ENCODE results near the gene WDR75.
A peak's percentile ranks its signal among the peaks of the same experiment; 100 is the strongest.
"Not testable (repeated sequence)": the region's sequence is repeated elsewhere in the genome, so short reads cannot be mapped to it uniquely, and the experiment has no call there.

Gene WDR75

DNA sequence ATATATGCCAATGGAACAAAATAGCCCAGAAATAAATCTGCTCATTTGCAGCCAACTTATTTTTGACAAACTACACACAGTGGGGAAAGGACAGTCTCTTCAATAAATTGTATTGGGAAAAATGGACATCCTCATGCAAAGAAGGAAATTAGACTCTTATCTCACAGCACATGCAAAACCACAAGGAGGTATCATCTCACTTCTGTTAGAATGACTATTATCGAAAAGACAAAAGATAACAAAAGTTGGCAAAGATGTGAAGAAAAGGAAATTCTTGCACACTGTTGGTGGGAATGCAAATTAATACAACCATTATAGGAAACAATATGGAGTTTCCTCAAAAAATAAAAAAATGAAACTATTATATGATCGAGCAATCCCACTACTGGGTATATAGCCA, 16.3 kb upstream of the WDR75 start:
- no peak for DNase-seq (ENCODE audit: low spot score in 2 of 2)
- Mint-ChIP-seq H3K4me3 (no peak overlapping the region), H3K27me3 (peaks cover 5% of the 10 kb centered on the region), H3K27ac (no peak overlapping the region), H3K4me1 (no peaks in the 10 kb centered on the region), H3K36me3 (peaks cover 5% of the 10 kb centered on the region), H3K9me3 (peaks cover 2% of the 10 kb centered on the region)
- no peak for ATAC-seq (ENCODE audit: low read depth)

DNA sequence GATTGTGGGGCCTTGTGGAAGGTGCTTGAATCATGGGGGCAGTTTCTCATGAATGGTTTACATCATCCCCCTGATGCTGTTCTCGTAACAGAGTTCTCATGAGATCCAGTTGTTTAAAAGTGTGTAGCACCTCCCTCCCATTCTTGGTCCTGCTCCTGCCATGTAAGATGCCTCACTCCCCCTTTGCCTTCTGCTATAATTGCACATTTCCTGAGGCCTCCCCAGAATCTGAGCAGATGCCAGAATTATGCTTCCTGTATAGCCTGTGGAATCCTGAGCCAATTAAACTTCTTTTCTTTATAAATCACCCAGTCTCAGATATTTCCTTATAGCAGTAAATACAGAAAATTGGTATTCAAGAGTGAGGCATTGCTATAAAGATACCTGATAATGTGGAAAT, 15.6 kb upstream of the WDR75 start:
- H3K27me3 Mint-ChIP-seq: peaks cover 5% of the 10 kb centered on the region
- H3K9me3 Mint-ChIP-seq: peaks cover 2% of the 10 kb centered on the region
- no peak overlapping the region for H3K27ac Mint-ChIP-seq
- no peaks in the 10 kb centered on the region for H3K4me1 Mint-ChIP-seq
- peaks cover 5% of the 10 kb centered on the region for H3K36me3 Mint-ChIP-seq
- no peak overlapping the region for H3K4me3 Mint-ChIP-seq
- ATAC-seq (ENCODE audit: low read depth): no peak
- no peak for DNase-seq (ENCODE audit: low spot score in 2 of 2)

DNA sequence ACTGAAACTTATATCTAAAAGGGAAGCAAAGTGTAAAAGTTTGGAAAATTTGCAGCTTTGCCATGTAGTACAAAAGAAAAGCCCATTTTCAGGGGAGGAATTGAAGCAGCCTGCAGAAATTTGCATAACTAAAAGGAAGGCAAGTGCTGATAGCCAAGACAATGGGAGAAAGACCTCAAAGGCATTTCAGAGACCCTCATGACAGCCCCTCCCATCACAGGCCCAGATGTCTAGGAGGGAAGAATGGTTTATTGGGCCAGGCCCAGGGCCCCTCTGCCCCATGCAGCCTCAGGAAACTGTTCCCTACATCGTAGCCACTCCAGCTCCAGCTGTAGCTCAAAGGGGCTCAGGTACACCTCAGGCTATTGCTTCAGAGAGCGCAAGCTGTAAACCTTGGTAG, 14.4 kb upstream of the WDR75 start:
- Mint-ChIP-seq H3K9me3 (peaks cover 2% of the 10 kb centered on the region), H3K4me1 (no peaks in the 10 kb centered on the region), H3K36me3 (peaks cover 3% of the 10 kb centered on the region), H3K27ac (no peak overlapping the region), H3K27me3 (peaks cover 5% of the 10 kb centered on the region), H3K4me3 (no peak overlapping the region)
- no peak for DNase-seq (ENCODE audit: low spot score in 2 of 2)
- ATAC-seq (ENCODE audit: low read depth): no peak

DNA sequence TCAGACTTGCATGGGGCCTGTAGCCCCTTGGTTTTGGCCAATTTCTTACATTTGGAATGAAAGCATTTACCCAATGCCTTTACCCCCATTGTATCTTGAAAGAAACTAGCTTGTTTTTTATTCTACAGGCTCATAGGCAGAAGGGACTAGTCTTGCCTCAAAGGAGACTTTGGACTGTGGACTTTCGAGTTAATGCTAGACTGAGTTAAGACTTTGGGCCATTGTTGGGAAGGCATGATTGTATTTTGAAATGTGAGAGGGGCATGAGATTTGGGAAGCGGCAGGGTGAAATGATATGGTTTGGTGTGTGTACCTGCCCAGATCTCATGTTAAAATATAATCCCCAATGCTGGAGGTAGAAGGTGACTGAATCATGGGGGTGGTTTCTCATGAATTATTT, 13.4 kb upstream of the WDR75 start:
- no peak overlapping the region for H3K4me3 Mint-ChIP-seq
- H3K36me3 Mint-ChIP-seq: peaks cover 1% of the 10 kb centered on the region
- ATAC-seq (ENCODE audit: low read depth) (no peak), DNase-seq (ENCODE audit: low spot score in 2 of 2) (no peak)
- H3K27ac Mint-ChIP-seq: no peak overlapping the region
- H3K9me3 Mint-ChIP-seq: no peaks in the 10 kb centered on the region
- no peaks in the 10 kb centered on the region for H3K4me1 Mint-ChIP-seq
- H3K27me3 Mint-ChIP-seq: peaks cover 3% of the 10 kb centered on the region

DNA sequence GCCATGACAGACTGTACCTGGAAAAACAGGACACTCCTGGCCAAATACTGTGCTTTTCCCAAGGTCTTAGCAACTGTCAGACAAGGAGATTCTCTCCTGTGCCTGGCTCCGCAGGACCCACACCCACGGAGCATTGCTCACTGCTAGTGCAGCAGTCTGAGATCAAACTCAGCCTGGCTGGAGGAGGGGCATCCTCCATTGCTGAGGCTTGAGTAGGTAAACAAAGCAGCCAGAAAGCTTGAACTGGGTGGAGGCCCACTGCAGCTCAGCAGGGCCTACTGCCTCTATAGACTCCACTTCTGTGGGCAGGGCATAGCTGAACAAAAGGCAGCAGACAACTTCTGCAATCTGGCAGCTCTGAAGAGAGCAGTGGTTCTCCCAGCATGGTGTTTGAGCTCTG, 10.8 kb upstream of the WDR75 start:
- ATAC-seq (ENCODE audit: low read depth); H3K4me3 Mint-ChIP-seq; H3K9me3 Mint-ChIP-seq; H3K36me3 Mint-ChIP-seq; H3K27ac Mint-ChIP-seq; H3K27me3 Mint-ChIP-seq; H3K4me1 Mint-ChIP-seq; DNase-seq (ENCODE audit: low spot score in 2 of 2): not testable (repeated sequence)

DNA sequence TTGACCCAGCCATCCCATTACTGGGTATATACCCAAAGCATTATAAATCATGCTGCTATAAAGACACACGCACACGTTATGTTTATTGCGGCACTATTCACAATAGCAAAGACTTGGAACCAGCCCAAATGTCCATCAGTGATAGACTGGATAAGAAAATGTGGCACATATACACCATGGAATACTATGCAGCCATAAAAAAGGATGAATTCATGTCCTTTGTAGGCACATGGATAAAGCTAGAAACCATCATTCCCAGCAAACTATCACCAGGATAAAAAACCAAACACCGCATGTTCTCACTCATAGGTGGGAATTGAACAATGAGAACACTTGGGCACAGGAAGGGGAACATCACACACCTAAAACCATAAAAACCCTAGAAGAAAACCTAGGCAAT, 5.5 kb upstream of the WDR75 start:
- H3K36me3 Mint-ChIP-seq; H3K27ac Mint-ChIP-seq; H3K4me1 Mint-ChIP-seq; H3K4me3 Mint-ChIP-seq; DNase-seq (ENCODE audit: low spot score in 2 of 2); H3K27me3 Mint-ChIP-seq; H3K9me3 Mint-ChIP-seq; ATAC-seq (ENCODE audit: low read depth): not testable (repeated sequence)

DNA sequence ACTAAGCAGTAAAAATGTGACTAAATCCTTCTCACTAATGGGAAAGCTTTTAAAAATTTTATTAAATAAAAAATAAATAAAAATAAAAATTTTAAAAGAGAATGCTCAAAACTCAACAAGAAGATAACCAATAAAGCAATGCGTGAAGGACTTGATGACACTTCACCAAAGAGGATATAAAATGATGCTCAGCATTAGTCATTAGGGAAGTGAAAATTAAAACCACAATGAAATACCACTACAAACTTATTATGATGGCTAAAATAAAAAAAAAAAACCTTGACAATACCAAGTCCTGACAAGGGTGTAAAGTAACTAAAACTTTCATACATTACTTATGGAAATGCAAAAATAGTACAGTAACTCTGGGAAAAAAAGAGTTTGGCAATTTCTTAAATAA, 3.3 kb upstream of the WDR75 start:
- Mint-ChIP-seq H3K9me3 (peaks cover 3% of the 10 kb centered on the region), H3K27ac (no peak overlapping the region), H3K36me3 (no peaks in the 10 kb centered on the region), H3K4me3 (no peak overlapping the region), H3K27me3 (no peaks in the 10 kb centered on the region), H3K4me1 (no peaks in the 10 kb centered on the region)
- no peak for ATAC-seq (ENCODE audit: low read depth)
- DNase-seq (ENCODE audit: low spot score in 2 of 2): no peak

DNA sequence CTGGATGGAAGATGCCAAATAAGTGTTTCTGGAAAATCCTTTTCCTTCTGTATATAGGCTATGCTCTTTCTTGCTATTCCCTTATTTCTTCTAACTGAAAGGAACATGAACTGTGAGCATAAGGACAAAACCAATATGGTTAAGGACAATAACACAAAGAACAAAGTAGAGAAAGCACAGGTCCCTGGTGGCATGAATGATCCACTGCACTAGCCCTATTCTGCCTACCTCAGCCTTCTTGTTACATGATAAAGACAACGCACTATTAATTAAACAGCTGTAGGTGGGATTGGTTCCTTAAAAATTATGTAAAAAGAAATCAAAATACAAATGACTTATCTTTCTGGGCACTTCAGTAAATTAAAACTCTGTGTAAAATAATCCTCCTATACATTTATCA, 1.9 kb upstream of the WDR75 start:
- no peak overlapping the region for H3K27ac Mint-ChIP-seq
- H3K9me3 Mint-ChIP-seq: peaks cover 1% of the 10 kb centered on the region
- DNase-seq (ENCODE audit: low spot score in 2 of 2) (no peak), ATAC-seq (ENCODE audit: low read depth) (no peak)
- H3K27me3 Mint-ChIP-seq: no peaks in the 10 kb centered on the region
- H3K4me1 Mint-ChIP-seq: no peaks in the 10 kb centered on the region
- no peak overlapping the region for H3K4me3 Mint-ChIP-seq
- H3K36me3 Mint-ChIP-seq: no peaks in the 10 kb centered on the region

DNA sequence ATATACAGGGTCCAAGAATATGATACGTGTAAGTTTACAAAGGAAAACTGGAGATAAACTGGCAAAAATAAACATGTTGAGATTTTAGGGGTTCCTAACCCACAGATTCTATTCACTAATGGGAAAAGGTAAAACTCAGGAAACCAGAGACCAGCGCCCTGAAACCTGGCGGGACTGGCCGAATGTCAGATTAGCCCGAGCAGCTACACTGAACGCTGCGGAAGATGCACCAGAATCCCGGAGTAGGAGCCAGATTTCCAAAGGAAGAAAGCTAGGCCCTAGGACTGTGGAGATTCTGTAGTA, 679 bp upstream of the WDR75 start:
- H3K4me3 Mint-ChIP-seq: peak overlapping the region; percentile 98
- H3K36me3 Mint-ChIP-seq: no peaks in the 10 kb centered on the region
- H3K9me3 Mint-ChIP-seq: no peaks in the 10 kb centered on the region
- peak; percentile 11 for ATAC-seq (ENCODE audit: low read depth)
- H3K27ac Mint-ChIP-seq: peak overlapping the region; percentile 99
- H3K27me3 Mint-ChIP-seq: no peaks in the 10 kb centered on the region
- H3K4me1 Mint-ChIP-seq: no peaks in the 10 kb centered on the region
- DNase-seq (ENCODE audit: low spot score in 2 of 2): no peak

DNA sequence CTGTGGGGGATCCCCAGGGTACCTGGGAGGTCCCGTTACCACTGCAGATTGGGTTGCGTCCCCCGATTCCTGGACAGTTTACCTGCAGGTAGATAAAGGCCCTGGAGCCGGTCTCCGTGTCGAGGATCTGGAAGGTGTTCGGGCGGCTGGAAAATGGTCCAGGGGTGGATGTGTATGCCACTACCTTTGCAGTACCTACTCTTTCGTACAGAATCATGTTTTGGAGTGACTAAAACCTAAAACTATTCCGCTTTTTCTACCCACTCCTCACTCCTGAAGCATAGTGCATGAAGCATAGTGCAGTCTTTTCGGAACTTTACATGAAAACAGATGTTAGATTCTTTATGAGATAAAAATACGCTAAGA, 418 bp downstream of the WDR75 start:
- no peaks in the 10 kb centered on the region for H3K27me3 Mint-ChIP-seq
- peak overlapping the region; percentile 98 for H3K4me3 Mint-ChIP-seq
- no peaks in the 10 kb centered on the region for H3K9me3 Mint-ChIP-seq
- H3K36me3 Mint-ChIP-seq: no peaks in the 10 kb centered on the region
- H3K27ac Mint-ChIP-seq: peak overlapping the region; percentile 99
- DNase-seq (ENCODE audit: low spot score in 2 of 2): no peak
- H3K4me1 Mint-ChIP-seq: peaks cover 3% of the 10 kb centered on the region
- peak; percentile 52 for ATAC-seq (ENCODE audit: low read depth)

DNA sequence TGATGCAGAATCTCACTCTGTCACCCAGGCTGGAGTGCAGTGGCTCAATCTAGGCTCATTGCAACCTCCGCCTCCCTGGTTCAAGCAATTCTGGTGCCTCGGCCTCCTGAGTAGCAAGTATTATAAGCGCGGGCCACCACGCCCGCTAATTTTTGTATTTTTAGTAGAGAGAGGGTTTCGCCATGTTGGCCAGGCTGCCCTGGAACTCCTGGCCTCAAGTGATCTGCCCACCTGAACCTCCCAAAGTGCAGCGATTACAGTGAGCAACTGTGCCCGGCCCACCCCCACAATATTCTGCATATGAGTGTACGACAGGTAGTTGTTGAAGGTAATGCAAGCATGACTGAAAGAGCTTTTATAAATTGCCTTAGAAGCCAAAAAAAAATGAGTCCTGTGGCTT, 1.2 kb downstream of the WDR75 start:
- Mint-ChIP-seq H3K4me3 (peak overlapping the region; percentile 21), H3K9me3 (no peaks in the 10 kb centered on the region), H3K36me3 (no peaks in the 10 kb centered on the region), H3K27me3 (no peaks in the 10 kb centered on the region), H3K27ac (peak overlapping the region; percentile 99), H3K4me1 (peaks cover 3% of the 10 kb centered on the region)
- DNase-seq (ENCODE audit: low spot score in 2 of 2): no peak
- ATAC-seq (ENCODE audit: low read depth): no peak

DNA sequence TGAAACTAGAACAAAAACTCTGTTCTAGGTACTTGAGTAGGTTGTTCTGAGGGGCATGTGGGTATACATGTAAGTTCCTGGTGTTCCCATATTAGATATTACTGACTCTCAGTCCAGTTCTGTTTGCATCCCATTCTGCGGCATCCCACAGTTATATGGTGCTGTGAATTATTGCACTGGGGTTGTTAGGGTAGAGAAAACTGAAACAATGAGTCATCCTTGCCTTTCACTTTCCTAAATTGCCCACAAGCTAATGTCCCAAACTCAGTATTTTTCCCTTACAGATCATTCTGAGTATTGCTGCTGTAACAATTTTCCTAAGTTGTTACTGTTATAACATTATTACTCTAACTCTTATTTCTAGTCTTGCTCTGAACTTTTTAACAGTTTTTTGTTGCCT, 3.0 kb downstream of the WDR75 start:
- H3K9me3 Mint-ChIP-seq: no peaks in the 10 kb centered on the region
- H3K36me3 Mint-ChIP-seq: no peaks in the 10 kb centered on the region

DNA sequence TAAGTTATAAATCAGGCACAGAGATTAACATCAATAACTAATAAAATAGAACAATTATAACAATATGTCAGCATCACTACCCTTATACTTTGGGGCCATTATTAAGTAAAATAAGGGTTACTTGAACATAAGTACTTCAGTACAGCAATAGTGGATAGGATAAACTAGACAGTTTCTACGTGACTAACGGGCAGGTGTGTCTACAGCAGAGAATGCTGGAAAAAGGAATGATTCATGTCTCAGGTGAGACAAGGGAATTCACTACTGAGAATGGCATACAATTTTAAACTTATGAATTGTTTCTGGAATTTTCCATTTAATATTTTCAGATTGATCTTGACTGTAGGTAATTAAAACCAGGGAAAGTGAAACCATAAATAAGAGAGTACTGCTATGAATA, 5.5 kb downstream of the WDR75 start:
- peaks cover 3% of the 10 kb centered on the region for H3K4me1 Mint-ChIP-seq
- ATAC-seq (ENCODE audit: low read depth) (no peak), DNase-seq (ENCODE audit: low spot score in 2 of 2) (no peak)
- no peaks in the 10 kb centered on the region for H3K9me3 Mint-ChIP-seq
- no peak overlapping the region for H3K4me3 Mint-ChIP-seq
- H3K27me3 Mint-ChIP-seq: no peaks in the 10 kb centered on the region
- H3K36me3 Mint-ChIP-seq: peaks cover 5% of the 10 kb centered on the region
- H3K27ac Mint-ChIP-seq: no peak overlapping the region

More for the DNA sequence above, 3.0 kb downstream of the WDR75 start:
- Mint-ChIP-seq H3K4me3 (no peak overlapping the region), H3K4me1 (peaks cover 3% of the 10 kb centered on the region), H3K27me3 (no peaks in the 10 kb centered on the region), H3K27ac (no peak overlapping the region)
- DNase-seq (ENCODE audit: low spot score in 2 of 2): no peak
- no peak for ATAC-seq (ENCODE audit: low read depth)

DNA sequence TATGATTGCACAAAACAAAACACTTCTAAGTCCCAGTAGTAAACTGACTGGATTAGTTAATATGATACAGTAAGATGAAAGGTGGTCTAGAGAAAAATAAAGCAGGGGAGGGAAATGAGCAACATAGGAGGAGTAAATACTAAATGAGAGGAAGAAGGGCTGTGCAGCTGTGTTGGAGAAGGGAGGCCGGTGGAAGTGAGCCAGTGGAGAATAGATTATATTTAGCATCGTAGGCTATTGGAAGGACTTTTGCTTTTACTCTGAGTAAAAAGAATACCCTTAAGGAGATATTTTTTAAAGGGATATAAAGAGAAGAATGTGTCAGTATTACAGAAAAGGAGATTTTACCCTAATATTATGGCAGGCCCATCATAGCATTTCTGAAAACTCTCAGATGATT, 12.7 kb downstream of the WDR75 start:
- Mint-ChIP-seq H3K9me3 (no peaks in the 10 kb centered on the region), H3K4me1 (no peaks in the 10 kb centered on the region), H3K27ac (no peak overlapping the region), H3K27me3 (no peaks in the 10 kb centered on the region), H3K36me3 (peaks cover 27% of the 10 kb centered on the region), H3K4me3 (no peak overlapping the region)
- ATAC-seq (ENCODE audit: low read depth) (no peak), DNase-seq (ENCODE audit: low spot score in 2 of 2) (no peak)

DNA sequence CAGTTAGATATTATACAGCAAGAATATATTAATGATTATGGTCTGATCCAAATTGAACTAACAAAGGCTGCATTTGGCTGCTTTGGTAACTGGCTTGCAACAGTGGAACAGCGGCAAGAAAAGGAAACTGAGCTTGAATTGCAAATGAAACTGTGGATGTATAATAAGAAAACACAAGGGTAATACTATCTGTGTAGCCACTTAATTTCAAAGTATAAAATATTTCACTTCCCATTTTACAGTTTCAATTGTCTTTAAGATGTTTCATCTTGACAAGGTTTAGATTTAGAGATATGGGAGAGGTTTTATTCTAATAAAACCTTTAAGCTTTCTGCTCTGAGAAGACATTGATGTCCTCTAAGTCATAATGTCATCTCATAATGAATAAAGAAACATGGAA, 23.8 kb downstream of the WDR75 start:
- no peaks in the 10 kb centered on the region for H3K27me3 Mint-ChIP-seq
- peak overlapping the region; percentile 67 for H3K27ac Mint-ChIP-seq
- H3K4me1 Mint-ChIP-seq: peaks cover 7% of the 10 kb centered on the region
- H3K36me3 Mint-ChIP-seq: peaks cover 26% of the 10 kb centered on the region
- no peak for DNase-seq (ENCODE audit: low spot score in 2 of 2)
- no peak for ATAC-seq (ENCODE audit: low read depth)
- no peaks in the 10 kb centered on the region for H3K9me3 Mint-ChIP-seq
- H3K4me3 Mint-ChIP-seq: no peak overlapping the region

DNA sequence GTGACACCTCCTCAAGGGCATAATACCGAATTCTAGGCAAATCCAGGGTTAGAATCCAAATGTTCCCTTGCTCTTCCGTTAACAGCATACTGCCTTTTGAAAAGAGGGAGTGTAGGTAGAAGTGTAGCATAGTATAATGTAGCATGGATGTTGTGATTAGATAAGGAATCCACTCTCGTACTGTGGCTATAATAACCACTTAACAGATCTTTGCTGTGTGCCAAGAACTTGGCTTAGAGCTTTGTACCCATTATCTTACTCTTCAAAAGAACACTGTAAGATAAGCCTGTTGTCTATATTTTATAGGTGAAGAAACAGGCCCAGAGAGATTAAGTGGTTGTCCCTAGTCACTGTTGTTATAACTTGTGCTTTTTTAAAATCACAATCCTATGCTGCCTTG, 24.2 kb downstream of the WDR75 start:
- Mint-ChIP-seq H3K4me3 (no peak overlapping the region), H3K27me3 (no peaks in the 10 kb centered on the region), H3K36me3 (peaks cover 27% of the 10 kb centered on the region), H3K9me3 (no peaks in the 10 kb centered on the region), H3K4me1 (peaks cover 7% of the 10 kb centered on the region), H3K27ac (peak overlapping the region; percentile 67)
- DNase-seq (ENCODE audit: low spot score in 2 of 2) (no peak), ATAC-seq (ENCODE audit: low read depth) (no peak)

All from memory B cell (primary cell).